NOMO-1 (cell line): ENCODE measurements around the gene ZBTB20.
A peak's percentile ranks its signal among the peaks of the same experiment; 100 is the strongest.
"Not testable (repeated sequence)": the region's sequence is repeated elsewhere in the genome, so short reads cannot be mapped to it uniquely, and the experiment has no call there.

Source experiments
- DNase-seq, 2 experiments: peaks; one replicate each; lab custom pipeline; 2025; ENCODE audit not compliant: unreplicated experiment in 2 of 2; lab: John Stamatoyannopoulos, UW

Gene ZBTB20

GRCh38 chr3:115146418-115147328 lies at the start of gene ZBTB20:
Gene ZBTB20, minus strand, starts transcription at chr3:115147288.
- peak; percentile 16 to 41 for DNase-seq

- DNase-seq = no peak
Measured at GRCh38 chr3:115194476-115194875, 47.4 kb upstream of the ZBTB20 start.

GRCh38 chr3:115190747-115191146 lies 43.7 kb upstream of the ZBTB20 start:
- DNase-seq = no peak

GRCh38 chr3:115187149-115187757 lies 40.2 kb upstream of the ZBTB20 start:
- peak; percentile 20 to 36 for DNase-seq

- no peak for DNase-seq
Measured at GRCh38 chr3:115186351-115187148, 39.5 kb upstream of the ZBTB20 start.

GRCh38 chr3:115184859-115185572 lies 37.9 kb upstream of the ZBTB20 start:
- DNase-seq = not testable (repeated sequence)

- not testable (repeated sequence) for DNase-seq
Measured at GRCh38 chr3:115178930-115179329, 31.8 kb upstream of the ZBTB20 start.

GRCh38 chr3:115169808-115170207 lies 22.7 kb upstream of the ZBTB20 start:
- no peak for DNase-seq

GRCh38 chr3:115165701-115166100 lies 18.6 kb upstream of the ZBTB20 start:
- no peak for DNase-seq

GRCh38 chr3:115165266-115165665 lies 18.2 kb upstream of the ZBTB20 start:
- DNase-seq = no peak

GRCh38 chr3:115164374-115165221 lies 17.5 kb upstream of the ZBTB20 start:
- DNase-seq = no peak

GRCh38 chr3:115162759-115163158 lies 15.7 kb upstream of the ZBTB20 start:
- no peak for DNase-seq

GRCh38 chr3:115161866-115162265 lies 14.8 kb upstream of the ZBTB20 start:
- no peak for DNase-seq

GRCh38 chr3:115161168-115161834 lies 14.2 kb upstream of the ZBTB20 start:
- no peak for DNase-seq

GRCh38 chr3:115160295-115160694 lies 13.2 kb upstream of the ZBTB20 start:
- DNase-seq = no peak

- DNase-seq = no peak
Measured at GRCh38 chr3:115156046-115156654, 9.1 kb upstream of the ZBTB20 start.

GRCh38 chr3:115154611-115155010 lies 7.5 kb upstream of the ZBTB20 start:
- no peak for DNase-seq

- DNase-seq = no peak
Measured at GRCh38 chr3:115151921-115152320, 4.8 kb upstream of the ZBTB20 start.
